SK-N-SH (cell line): ENCODE data around the gene EDRF1. TPM values are rescaled to one million over a fixed set of nuclear protein-coding genes. Genes with fewer than 3 reads are reported as not detected.
A peak's percentile ranks its signal among the peaks of the same experiment; 100 is the strongest.

Source experiments
- CTCF ChIA-PET: fragments of 300-600, 350-600 bp; formaldehyde crosslinking; extraction: SDS; loops from one replicate; lab custom pipeline; 2021; lab: Yijun Ruan, JAX
- POLR2A ChIA-PET: fragments of 350-600 bp; sonication (Branson Sonifier 250); formaldehyde crosslinking; extraction: SDS; loops from one replicate; lab custom pipeline; 2020; ENCODE audit warnings: antibody characterized with exemption, inconsistent platforms; lab: Yijun Ruan, JAX
- DNase-seq: peaks from one replicate; pipeline ENCODE4 v3.0.0; 2012
- H2AFZ ChIP-seq: fragments of 200-600 bp; sonication (generic); 2 replicates; pipeline ENCODE4 v1.8.1; 2016; ENCODE audit warnings: antibody characterized with exemption, mild to moderate bottlenecking, low read depth
- H3F3A ChIP-seq: fragments of 200-600 bp; sonication (generic); replicated peaks from 2 replicates; pipeline ENCODE3; 2016; ENCODE audit warnings: antibody characterized with exemption, mild to moderate bottlenecking; ENCODE audit not compliant: insufficient read depth
- H3K27ac ChIP-seq, 2 experiments: fragments of 200-500 bp in 1 of 2; fragments of 200-600 bp in 1 of 2; sonication (Bioruptor generic) in 1 of 2; sonication (generic), shearing (Covaris generic) in 1 of 2; 2 replicates each; pipeline versions ENCODE4 v1.5.1 to v1.6.1; 2014 to 2016; ENCODE audit warnings: low read depth in 2 of 2, inconsistent platforms in 1 of 2, low read length in 1 of 2, mild to moderate bottlenecking in 1 of 2, mixed read lengths in 1 of 2
- H3K27me3 ChIP-seq: fragments of 200-600 bp; sonication (generic), shearing (Covaris generic); 2 replicates; pipeline ENCODE4 v1.6.1; 2016; ENCODE audit warnings: mixed run types; ENCODE audit not compliant: insufficient read depth
- H3K36me3 ChIP-seq, 2 experiments: fragments of 200-500 bp in 1 of 2; fragments of 200-600 bp in 1 of 2; sonication (Bioruptor generic) in 1 of 2; sonication (generic) in 1 of 2; replicated peaks in 1 of 2; 2 replicates each; pipeline versions ENCODE3 to v1.5.1; 2014 to 2016; ENCODE audit warnings: low read length in 1 of 2, mild to moderate bottlenecking in 1 of 2; ENCODE audit not compliant: insufficient read depth in 2 of 2, control insufficient read depth in 1 of 2
- H3K4me1 ChIP-seq, 2 experiments: fragments of 200-500 bp in 1 of 2; fragments of 200-600 bp in 1 of 2; sonication (Bioruptor generic) in 1 of 2; sonication (generic), shearing (Covaris generic) in 1 of 2; 2 replicates each; pipeline versions ENCODE4 v1.5.1 to v1.6.1; 2014 to 2016; ENCODE audit warnings: low read depth in 1 of 2, low read length in 1 of 2, mixed run types in 1 of 2; ENCODE audit not compliant: insufficient read depth in 2 of 2, control insufficient read depth in 1 of 2
- H3K4me2 ChIP-seq: fragments of 200-600 bp; sonication (generic), shearing (Covaris generic); 2 replicates; pipeline ENCODE4 v1.6.1; 2017; ENCODE audit warnings: mixed run types
- H3K4me3 ChIP-seq, 2 experiments: fragments of 200-500 bp in 1 of 2; fragments of 200-600 bp in 1 of 2; sonication (Bioruptor generic) in 1 of 2; sonication (generic), shearing (Covaris generic) in 1 of 2; 2 replicates each; pipeline versions ENCODE4 v1.5.1 to v1.8.1; 2014 to 2016; ENCODE audit warnings: low read depth in 2 of 2, inconsistent platforms in 1 of 2, low read length in 1 of 2, mild to moderate bottlenecking in 1 of 2, mixed read lengths in 1 of 2, moderate library complexity in 1 of 2
- H3K79me2 ChIP-seq: fragments of 200-600 bp; sonication (generic); 2 replicates; pipeline ENCODE4 v1.8.1; 2017; ENCODE audit warnings: mild to moderate bottlenecking; ENCODE audit not compliant: insufficient read depth
- H3K9ac ChIP-seq: fragments of 200-600 bp; sonication (generic); 2 replicates; pipeline ENCODE4 v1.6.1; 2017; ENCODE audit warnings: mixed run types
- H3K9me2 ChIP-seq: fragments of 200-600 bp; sonication (generic); 2 replicates; pipeline ENCODE4 v1.6.1; 2017; ENCODE audit warnings: mixed run types
- H3K9me3 ChIP-seq: fragments of 200-600 bp; sonication (generic); 2 replicates; pipeline ENCODE4 v1.6.1; 2017; ENCODE audit warnings: mixed run types, mild to moderate bottlenecking, moderate library complexity
- H4K20me1 ChIP-seq: fragments of 200-600 bp; sonication (generic); 2 replicates; pipeline ENCODE4 v1.6.1; 2017; ENCODE audit warnings: mild to moderate bottlenecking, mixed run types; ENCODE audit not compliant: insufficient read depth
- CHD2 ChIP-seq: fragments of 150-350 bp; IDR thresholded peaks from 2 replicates; pipeline ENCODE4 v1.6.1; 2018; ENCODE audit warnings: low read length; ENCODE audit not compliant: partially characterized antibody
- CTCF ChIP-seq: fragments of 200-600 bp; sonication (generic); IDR thresholded peaks from 2 replicates; pipeline ENCODE4 v1.6.1; 2017; ENCODE audit warnings: antibody characterized with exemption, mild to moderate bottlenecking, moderate library complexity
- GABPA ChIP-seq: IDR thresholded peaks from 2 replicates; pipeline ENCODE4 v1.4.0; 2012; ENCODE audit warnings: low read depth, mild to moderate bottlenecking
- JUND ChIP-seq: IDR thresholded peaks from 2 replicates; pipeline ENCODE4 v1.4.0; 2012
- MEF2A ChIP-seq: IDR thresholded peaks from 2 replicates; pipeline ENCODE4 v1.4.0; 2012; ENCODE audit warnings: low read depth, borderline replicate concordance
- MXI1 ChIP-seq: IDR thresholded peaks from 2 replicates; pipeline ENCODE4 v1.6.1; 2012; ENCODE audit warnings: mild to moderate bottlenecking, low read depth, low read length, improper control_type of control experiment
- NFIC ChIP-seq: IDR thresholded peaks from 2 replicates; pipeline ENCODE4 v1.4.0; 2012; ENCODE audit warnings: borderline replicate concordance
- NRF1 ChIP-seq: IDR thresholded peaks from 2 replicates; pipeline ENCODE4 v1.6.1; 2012; ENCODE audit warnings: low read depth, mild to moderate bottlenecking, low read length
- PBX3 ChIP-seq: IDR thresholded peaks from 2 replicates; pipeline ENCODE4; 2012
- RAD21 ChIP-seq: IDR thresholded peaks from 2 replicates; pipeline ENCODE4 v1.6.1; 2012; ENCODE audit warnings: mild to moderate bottlenecking, low read length
- REST ChIP-seq: IDR thresholded peaks from 2 replicates; pipeline ENCODE4 v1.6.1; 2012; ENCODE audit warnings: mild to moderate bottlenecking, low read depth, low read length, moderate library complexity
- RXRA ChIP-seq: IDR thresholded peaks from 2 replicates; pipeline ENCODE4 v1.4.0; 2012; ENCODE audit warnings: low read depth, mild to moderate bottlenecking, borderline replicate concordance
- SIN3A ChIP-seq: IDR thresholded peaks from 2 replicates; pipeline ENCODE4 v1.6.1; 2012; ENCODE audit warnings: low read depth, mild to moderate bottlenecking, low read length, moderate library complexity, borderline replicate concordance
- SMC3 ChIP-seq: IDR thresholded peaks from 2 replicates; pipeline ENCODE4 v1.6.1; 2012; ENCODE audit warnings: low read depth, low read length, improper control_type of control experiment
- TCF12 ChIP-seq: IDR thresholded peaks from 2 replicates; pipeline ENCODE4 v1.4.0; 2012
- TEAD4 ChIP-seq: IDR thresholded peaks from 2 replicates; pipeline ENCODE4 v1.4.0; 2012; ENCODE audit warnings: mild to moderate bottlenecking, borderline replicate concordance; ENCODE audit not compliant: insufficient read depth
- ZBTB33 ChIP-seq: IDR thresholded peaks from 2 replicates; pipeline ENCODE4 v1.4.0; 2012; ENCODE audit warnings: low read depth, borderline replicate concordance
- WGBS: methylation state at CpG from one replicate; pipeline ENCODE4 v1.1.6; 2017; ENCODE audit warnings: low lambda C conversion rate; 5-methylcytosine and 5-hydroxymethylcytosine counted together
- polyA plus RNA-seq, 3 experiments: library from polyadenylated mRNA; depleted of rRNA; stranded (reverse); fragments of >200 nt; gene quantifications; 2 replicates each; pipeline ENCODE4 v1.2.3, GENCODE V29; 2012

The EDRF1 gene
- polyA plus RNA-seq, 1 of the 3 experiments (the other 2 are of a cell fraction), result 19.2 TPM

- H3K9ac ChIP-seq, result peak overlapping the region; percentile 99; the same call in 1 of the 2 replicates
- peaks cover 28% of the 10 kb centered on the region for H3K79me2 ChIP-seq
- no peak overlapping the region for H3K27ac ChIP-seq
- H3K9me2 ChIP-seq, result no peaks in the 10 kb centered on the region
- no peak for DNase-seq
- peaks cover 0 to 6% of the 10 kb centered on the region in 2 experiments; a peak in 2 of 4 replicates for H3K4me1 ChIP-seq
- H3K27me3 ChIP-seq, result no peaks in the 10 kb centered on the region
- peak overlapping the region; percentile 99; a peak in 3 of 4 replicates for H3K4me3 ChIP-seq
- ChIA-PET POLR2A (no interaction called here), CTCF (interaction anchor here (1.2 kb wide), 1 partner anchor 15 kb away, joined by 3 read pairs; no protein-coding TSS in a partner anchor)
- peaks cover 4% of the 10 kb centered on the region for H3F3A ChIP-seq
- H4K20me1 ChIP-seq, result no peaks in the 10 kb centered on the region
- H3K4me2 ChIP-seq, result peak overlapping the region; percentile 95
- peaks cover 46 to 51% of the 10 kb centered on the region in 2 experiments for H3K36me3 ChIP-seq
- WGBS, result 93% methylated on average over 6 of the region's 6 CpGs
- TF ChIP-seq RAD21 (no peak), ZBTB33 (no peak), NFIC (no peak), JUND (no peak), MXI1 (no peak), CTCF (no peak)
- no peaks in the 10 kb centered on the region for H3K9me3 ChIP-seq
- H2AFZ ChIP-seq, result no peak overlapping the region
Observed at GRCh38 chr10:125721035-125721434, 1.5 kb downstream of the EDRF1 start.

- no peak for DNase-seq
- H3F3A ChIP-seq, result peaks cover 4% of the 10 kb centered on the region
- no peaks in the 10 kb centered on the region for H3K9me3 ChIP-seq
- H3K4me1 ChIP-seq, result peaks cover 0 to 6% of the 10 kb centered on the region in 2 experiments; a peak in 2 of 4 replicates
- H3K79me2 ChIP-seq, result peaks cover 28% of the 10 kb centered on the region
- peaks cover 62 to 68% of the 10 kb centered on the region in 2 experiments for H3K36me3 ChIP-seq
- 100% methylated on average over 1 of the region's 1 CpG for WGBS
- H3K27ac ChIP-seq, result no peak overlapping the region
- H3K9me2 ChIP-seq, result no peaks in the 10 kb centered on the region
- no peak overlapping the region for H3K4me3 ChIP-seq
- H3K27me3 ChIP-seq, result no peaks in the 10 kb centered on the region
- no peaks in the 10 kb centered on the region for H4K20me1 ChIP-seq
- H2AFZ ChIP-seq, result no peak overlapping the region
- CTCF ChIA-PET, result no interaction called here
- POLR2A ChIA-PET, result no interaction called here
- H3K9ac ChIP-seq, result no peak overlapping the region
- H3K4me2 ChIP-seq, result no peak overlapping the region
- TF ChIP-seq TCF12 (no peak), REST (no peak), NRF1 (no peak), PBX3 (no peak), GABPA (no peak), SIN3A (no peak), TEAD4 (no peak), RXRA (no peak), ZBTB33 (no peak), SMC3 (no peak), CHD2 (no peak), MEF2A (no peak)
Observed at GRCh38 chr10:125722811-125723210, 3.3 kb downstream of the EDRF1 start.
